ENCODE results near the gene DAPP1.

DAPP1 gene

DNA sequence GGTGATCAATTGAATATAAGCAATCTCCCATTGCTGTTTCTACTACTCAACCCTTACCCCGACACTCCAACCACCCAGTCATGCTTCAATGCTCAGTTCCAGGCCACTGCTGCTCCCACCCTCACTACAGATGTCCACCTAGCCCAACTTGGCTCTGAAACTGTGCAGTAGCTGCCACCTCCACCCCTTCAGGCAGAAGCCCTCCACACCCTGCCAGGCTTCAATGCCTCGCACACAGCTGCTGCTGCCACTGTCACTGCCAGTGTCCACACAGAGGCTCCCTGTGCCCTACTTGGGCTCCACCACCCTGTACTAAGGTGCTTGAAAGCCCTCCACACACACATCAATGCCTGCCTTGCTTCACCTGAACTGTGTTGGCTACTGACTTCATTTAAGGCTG is 43.0 kb downstream of the DAPP1 start:
- TF ChIP-seq, protein P1, sequence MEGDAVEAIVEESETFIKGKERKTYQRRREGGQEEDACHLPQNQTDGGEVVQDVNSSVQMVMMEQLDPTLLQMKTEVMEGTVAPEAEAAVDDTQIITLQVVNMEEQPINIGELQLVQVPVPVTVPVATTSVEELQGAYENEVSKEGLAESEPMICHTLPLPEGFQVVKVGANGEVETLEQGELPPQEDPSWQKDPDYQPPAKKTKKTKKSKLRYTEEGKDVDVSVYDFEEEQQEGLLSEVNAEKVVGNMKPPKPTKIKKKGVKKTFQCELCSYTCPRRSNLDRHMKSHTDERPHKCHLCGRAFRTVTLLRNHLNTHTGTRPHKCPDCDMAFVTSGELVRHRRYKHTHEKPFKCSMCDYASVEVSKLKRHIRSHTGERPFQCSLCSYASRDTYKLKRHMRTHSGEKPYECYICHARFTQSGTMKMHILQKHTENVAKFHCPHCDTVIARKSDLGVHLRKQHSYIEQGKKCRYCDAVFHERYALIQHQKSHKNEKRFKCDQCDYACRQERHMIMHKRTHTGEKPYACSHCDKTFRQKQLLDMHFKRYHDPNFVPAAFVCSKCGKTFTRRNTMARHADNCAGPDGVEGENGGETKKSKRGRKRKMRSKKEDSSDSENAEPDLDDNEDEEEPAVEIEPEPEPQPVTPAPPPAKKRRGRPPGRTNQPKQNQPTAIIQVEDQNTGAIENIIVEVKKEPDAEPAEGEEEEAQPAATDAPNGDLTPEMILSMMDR (IDR thresholded peaks at IDR 0.05; ENCODE audit: low read length), result no peak
- TF ChIP-seq EZH2 (IDR thresholded peaks at IDR 0.05; ENCODE audit: borderline replicate concordance, low read length), result no peak
- H4K20me1 ChIP-seq (ENCODE audit: insufficient read depth, low read length), result no peaks in the 10 kb centered on the region
- peaks cover 20% of the 10 kb centered on the region for H3K4me1 ChIP-seq (ENCODE audit: insufficient read depth, low read length, severe bottlenecking)
- H3K27me3 ChIP-seq (ENCODE audit: insufficient read depth, low read length), result no peaks in the 10 kb centered on the region
- no peaks in the 10 kb centered on the region for H3K79me2 ChIP-seq (ENCODE audit: insufficient read depth, low read length)
- no peak overlapping the region for H3K27ac ChIP-seq (ENCODE audit: low read depth, low read length, poor library complexity, severe bottlenecking)
- peaks cover 54% of the 10 kb centered on the region; the same call in 1 of the 2 replicates for H3K36me3 ChIP-seq (ENCODE audit: insufficient read depth, low read length)
- H3K9ac ChIP-seq (ENCODE audit: low read length), result no peak overlapping the region
- no peaks in the 10 kb centered on the region for H3F3A ChIP-seq (ENCODE audit: insufficient read depth, low read length)
- no peak overlapping the region for H2AFZ ChIP-seq (ENCODE audit: low read length)
- H3K9me3 ChIP-seq (ENCODE audit: low read length), result no peaks in the 10 kb centered on the region
- H3K4me3 ChIP-seq (ENCODE audit: low read depth, low read length, poor library complexity, severe bottlenecking), result no peak overlapping the region
- H3K9me2 ChIP-seq (ENCODE audit: low read depth, low read length), result no peaks in the 10 kb centered on the region
- no peak overlapping the region for H3K4me2 ChIP-seq (ENCODE audit: low read length)

DNA sequence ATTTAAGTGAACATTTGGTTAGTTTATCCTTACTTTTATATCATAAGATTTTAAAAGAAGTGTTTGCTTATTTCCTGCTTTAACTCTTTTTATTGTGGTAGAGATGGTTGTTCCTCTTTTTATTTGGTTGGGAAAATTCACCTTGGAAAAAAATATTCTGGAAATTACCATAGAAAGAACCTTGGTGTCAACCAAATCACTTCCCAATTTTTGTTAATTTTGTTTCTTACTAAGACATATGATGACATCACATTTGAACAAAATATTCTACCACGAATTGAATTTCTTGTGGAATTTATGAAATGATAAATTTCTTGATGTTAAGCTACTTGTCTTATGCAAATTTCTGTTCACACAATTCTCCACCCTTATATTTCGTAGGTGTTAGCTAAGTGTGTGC is 43.9 kb downstream of the DAPP1 start:
- Histone ChIP-seq H3K4me1 (ENCODE audit: insufficient read depth, low read length, severe bottlenecking) (peaks cover 14% of the 10 kb centered on the region), H3K36me3 (ENCODE audit: insufficient read depth, low read length) (peaks cover 54% of the 10 kb centered on the region; the same call in 1 of the 2 replicates), H3K9ac (ENCODE audit: low read length) (no peak overlapping the region), H3K4me3 (ENCODE audit: low read depth, low read length, poor library complexity, severe bottlenecking) (no peak overlapping the region), H3K9me3 (ENCODE audit: low read length) (no peaks in the 10 kb centered on the region), H3K4me2 (ENCODE audit: low read length) (no peak overlapping the region), H3K79me2 (ENCODE audit: insufficient read depth, low read length) (no peaks in the 10 kb centered on the region), H4K20me1 (ENCODE audit: insufficient read depth, low read length) (no peaks in the 10 kb centered on the region), H3K27ac (ENCODE audit: low read depth, low read length, poor library complexity, severe bottlenecking) (no peak overlapping the region), H3K27me3 (ENCODE audit: insufficient read depth, low read length) (no peaks in the 10 kb centered on the region), H3F3A (ENCODE audit: insufficient read depth, low read length) (no peaks in the 10 kb centered on the region), H3K9me2 (ENCODE audit: low read depth, low read length) (no peaks in the 10 kb centered on the region), H2AFZ (ENCODE audit: low read length) (no peak overlapping the region)
- TF ChIP-seq EZH2 (IDR thresholded peaks at IDR 0.05; ENCODE audit: borderline replicate concordance, low read length), result no peak
- TF ChIP-seq, protein P1 (IDR thresholded peaks at IDR 0.05; ENCODE audit: low read length), result no peak

DNA sequence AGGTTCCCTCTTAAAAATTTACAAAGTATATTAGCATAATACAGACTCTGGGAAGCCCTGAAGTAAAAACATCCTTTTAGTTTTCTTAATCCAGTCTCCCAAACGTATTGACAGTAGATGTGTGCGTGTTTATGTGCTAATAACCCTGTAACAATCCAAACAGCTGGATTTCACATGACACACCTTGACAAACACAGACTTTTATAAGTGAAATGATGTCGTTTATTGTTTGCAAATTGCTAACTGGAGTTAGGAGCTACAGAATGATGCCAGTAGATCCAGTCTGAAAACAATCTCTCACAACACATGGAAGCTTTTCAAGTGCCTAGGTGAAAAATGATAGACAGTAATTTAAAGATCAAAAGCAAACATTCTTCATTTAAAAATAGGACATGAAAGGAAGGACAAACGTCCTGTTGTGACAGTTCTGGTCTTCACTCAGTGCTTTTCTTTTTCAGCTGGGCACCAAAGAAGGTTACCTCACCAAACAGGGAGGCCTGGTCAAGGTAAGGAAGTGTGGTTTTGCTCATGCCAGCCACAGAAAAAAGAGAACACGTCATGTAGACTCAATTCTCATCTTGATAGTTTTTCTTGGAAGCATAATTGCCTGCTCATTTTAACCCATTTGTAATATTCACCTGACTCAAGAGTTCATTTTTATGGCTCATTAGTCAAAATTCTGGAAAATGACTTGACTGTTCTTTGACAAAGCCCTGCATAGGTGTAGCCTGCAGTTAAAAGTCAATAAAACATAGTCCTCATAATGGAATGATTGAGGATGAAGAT is 44.7 kb downstream of the DAPP1 start:
- no peaks in the 10 kb centered on the region for H3K79me2 ChIP-seq (ENCODE audit: insufficient read depth, low read length)
- no peaks in the 10 kb centered on the region for H3K9me2 ChIP-seq (ENCODE audit: low read depth, low read length)
- TF ChIP-seq, protein P1 (IDR thresholded peaks at IDR 0.05; ENCODE audit: low read length), result no peak
- TF ChIP-seq EZH2 (IDR thresholded peaks at IDR 0.05; ENCODE audit: borderline replicate concordance, low read length), result no peak
- H3K27ac ChIP-seq (ENCODE audit: low read depth, low read length, poor library complexity, severe bottlenecking), result no peak overlapping the region
- no peaks in the 10 kb centered on the region for H4K20me1 ChIP-seq (ENCODE audit: insufficient read depth, low read length)
- H3F3A ChIP-seq (ENCODE audit: insufficient read depth, low read length), result no peaks in the 10 kb centered on the region
- no peak overlapping the region for H3K4me3 ChIP-seq (ENCODE audit: low read depth, low read length, poor library complexity, severe bottlenecking)
- H2AFZ ChIP-seq (ENCODE audit: low read length), result no peak overlapping the region
- peaks cover 7% of the 10 kb centered on the region for H3K4me1 ChIP-seq (ENCODE audit: insufficient read depth, low read length, severe bottlenecking)
- no peak overlapping the region for H3K4me2 ChIP-seq (ENCODE audit: low read length)
- H3K9ac ChIP-seq (ENCODE audit: low read length), result no peak overlapping the region
- H3K36me3 ChIP-seq (ENCODE audit: insufficient read depth, low read length), result peaks cover 58% of the 10 kb centered on the region; the same call in 1 of the 2 replicates
- H3K27me3 ChIP-seq (ENCODE audit: insufficient read depth, low read length), result no peaks in the 10 kb centered on the region
- no peaks in the 10 kb centered on the region for H3K9me3 ChIP-seq (ENCODE audit: low read length)

Data from OCI-LY1 (cell line).